HL-60 (cell line): ENCODE results near the gene IL2RG.

Experiments used
- DNase-seq, 2 experiments: peaks; one replicate each; pipeline ENCODE4 v3.0.0-alpha.2; 2010 to 2020; ENCODE audit warnings: low read depth in 1 of 2, low spot score in 1 of 2
- H3K27ac ChIP-seq: fragments of 250-450 bp; sonication (Bioruptor Pico); replicated peaks from 2 replicates; pipeline ENCODE4 v1.5.1; 2020; ENCODE audit warnings: mild to moderate bottlenecking, moderate library complexity
- H3K27me3 ChIP-seq: fragments of 250-450 bp; sonication (Bioruptor Pico); 2 replicates; pipeline ENCODE4 v1.5.1; 2021; ENCODE audit warnings: mild to moderate bottlenecking, moderate library complexity; ENCODE audit not compliant: insufficient read depth, poor library complexity, severe bottlenecking
- H3K4me3 ChIP-seq: replicated peaks from 2 replicates; pipeline ENCODE4 v1.5.1; 2011; ENCODE audit warnings: mild to moderate bottlenecking, control low read depth, low read length; ENCODE audit not compliant: insufficient read depth
- GABPA ChIP-seq: IDR thresholded peaks from 2 replicates; pipeline ENCODE4 v1.6.1; 2012; ENCODE audit warnings: low read depth
- POLR2AphosphoS5 ChIP-seq: IDR thresholded peaks from 2 replicates; pipeline ENCODE4 v1.6.1; 2012; ENCODE audit warnings: low read depth
- REST ChIP-seq: IDR thresholded peaks from 2 replicates; pipeline ENCODE4 v1.6.1; 2012; ENCODE audit warnings: low read depth; ENCODE audit not compliant: insufficient replicate concordance
- SPI1 ChIP-seq: IDR thresholded peaks from 2 replicates; pipeline ENCODE4 v1.6.1; 2012; ENCODE audit warnings: low read depth, mild to moderate bottlenecking, borderline replicate concordance
- TF ChIP-seq, protein P1 (sequence below): IDR thresholded peaks from one replicate; pipeline ENCODE4 v1.5.1; 2011; ENCODE audit warnings: low read length, control low read depth, inconsistent platforms; ENCODE audit not compliant: insufficient read depth

IL2RG gene

GRCh38 chrX:71148278-71148663 lies 36.9 kb upstream of the IL2RG start:
- no peak for TF ChIP-seq POLR2AphosphoS5
- TF ChIP-seq, protein P1, sequence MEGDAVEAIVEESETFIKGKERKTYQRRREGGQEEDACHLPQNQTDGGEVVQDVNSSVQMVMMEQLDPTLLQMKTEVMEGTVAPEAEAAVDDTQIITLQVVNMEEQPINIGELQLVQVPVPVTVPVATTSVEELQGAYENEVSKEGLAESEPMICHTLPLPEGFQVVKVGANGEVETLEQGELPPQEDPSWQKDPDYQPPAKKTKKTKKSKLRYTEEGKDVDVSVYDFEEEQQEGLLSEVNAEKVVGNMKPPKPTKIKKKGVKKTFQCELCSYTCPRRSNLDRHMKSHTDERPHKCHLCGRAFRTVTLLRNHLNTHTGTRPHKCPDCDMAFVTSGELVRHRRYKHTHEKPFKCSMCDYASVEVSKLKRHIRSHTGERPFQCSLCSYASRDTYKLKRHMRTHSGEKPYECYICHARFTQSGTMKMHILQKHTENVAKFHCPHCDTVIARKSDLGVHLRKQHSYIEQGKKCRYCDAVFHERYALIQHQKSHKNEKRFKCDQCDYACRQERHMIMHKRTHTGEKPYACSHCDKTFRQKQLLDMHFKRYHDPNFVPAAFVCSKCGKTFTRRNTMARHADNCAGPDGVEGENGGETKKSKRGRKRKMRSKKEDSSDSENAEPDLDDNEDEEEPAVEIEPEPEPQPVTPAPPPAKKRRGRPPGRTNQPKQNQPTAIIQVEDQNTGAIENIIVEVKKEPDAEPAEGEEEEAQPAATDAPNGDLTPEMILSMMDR = no peak
- H3K4me3 ChIP-seq = no peak overlapping the region
- DNase-seq = no peak
- no peaks in the 10 kb centered on the region for H3K27me3 ChIP-seq
- no peak overlapping the region for H3K27ac ChIP-seq

- TF ChIP-seq SPI1 = no peak
- TF ChIP-seq, protein P1 = no peak
- TF ChIP-seq GABPA = no peak
- no peak for TF ChIP-seq POLR2AphosphoS5
- TF ChIP-seq REST = no peak
These were observed 36.3 kb upstream of the IL2RG start for GRCh38 chrX:71147496-71148277.

DNA sequence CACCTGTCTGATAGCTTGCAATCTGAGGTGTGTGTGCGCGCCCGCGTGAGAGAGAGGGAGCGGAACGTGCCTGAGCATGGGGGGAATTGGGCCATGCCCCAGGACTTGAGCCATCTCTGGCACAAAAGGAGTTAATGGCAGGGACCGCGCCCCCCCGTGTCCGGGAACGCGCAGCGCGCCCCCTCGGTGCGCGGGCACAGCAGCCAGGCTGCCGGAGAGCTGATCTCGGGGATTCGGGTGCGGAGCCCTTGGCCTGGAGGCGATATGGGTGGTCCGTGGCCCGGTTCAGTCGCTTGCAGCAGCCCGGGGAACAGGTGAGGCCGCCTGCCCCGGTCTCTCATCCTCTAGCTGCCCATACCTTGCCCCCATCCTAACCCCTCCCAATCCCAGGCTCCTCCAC lies 33.3 kb upstream of the IL2RG start, which contains the start of gene NLGN3:
Gene NLGN3, plus strand, starts transcription at position 191 of the 400 bp plus-strand sequence. CDS start 2,909 bp downstream, outside the sequence.
- Histone ChIP-seq H3K27ac (no peak within 1 kb of the TSS), H3K4me3 (no peak within 1 kb of the TSS), H3K27me3 (no peaks in the 10 kb centered on the region)
- no peak for TF ChIP-seq POLR2AphosphoS5
- no peak for TF ChIP-seq REST
- TF ChIP-seq, protein P1 = no peak
- TF ChIP-seq SPI1 = no peak
- no peak for TF ChIP-seq GABPA
- DNase-seq = no peak

More at GRCh38 chrX:71147496-71148277, 36.3 kb upstream of the IL2RG start:
- H3K27ac ChIP-seq = no peak overlapping the region; the same call in 1 of the 2 replicates
- no peaks in the 10 kb centered on the region for H3K27me3 ChIP-seq
- peak in 1 of 2 experiments; percentile 48 for DNase-seq
- no peak overlapping the region for H3K4me3 ChIP-seq

- TF ChIP-seq GABPA = no peak
- no peak for TF ChIP-seq REST
- TF ChIP-seq SPI1 = no peak
- TF ChIP-seq, protein P1 = no peak
- TF ChIP-seq POLR2AphosphoS5 = no peak
- DNase-seq = no peak
- Histone ChIP-seq H3K4me3 (no peak overlapping the region), H3K27me3 (no peaks in the 10 kb centered on the region), H3K27ac (no peak overlapping the region)
These were observed 32.1 kb upstream of the IL2RG start for GRCh38 chrX:71143508-71143907.
